Large intestine (tissue), 3 donors: Measurements from ENCODE around the gene CDKAL1. TPM values are rescaled to one million over a fixed set of nuclear protein-coding genes. Genes with fewer than 3 reads are reported as not detected.

Source experiments
- DNase-seq, 2 donors: peaks; one replicate each; pipeline versions ENCODE4 v3.0.0 to v3.0.0-alpha.2; 2013
- H3K27ac ChIP-seq: one replicate; pipeline ENCODE4 v1.5.1; 2013; ENCODE audit warnings: low read length
- H3K27me3 ChIP-seq: 2 replicates; pipeline ENCODE4 v1.6.1; 2013; ENCODE audit warnings: low read length; ENCODE audit not compliant: control insufficient read depth, insufficient read depth
- H3K36me3 ChIP-seq: 2 replicates; pipeline ENCODE4 v1.6.1; 2013; ENCODE audit warnings: low read length; ENCODE audit not compliant: control insufficient read depth, insufficient read depth
- H3K4me1 ChIP-seq: one replicate; pipeline ENCODE4 v1.6.1; 2013; ENCODE audit warnings: low read length; ENCODE audit not compliant: control insufficient read depth, insufficient read depth
- H3K4me3 ChIP-seq: one replicate; pipeline ENCODE4 v1.5.1; 2013; ENCODE audit warnings: low read length
- H3K9me3 ChIP-seq: one replicate; pipeline ENCODE4 v1.6.1; 2013; ENCODE audit warnings: mild to moderate bottlenecking, low read depth, low read length, moderate library complexity; ENCODE audit not compliant: control insufficient read depth
- WGBS: methylation state at CpG from one replicate; pipeline ENCODE4 v1.1.5; 2013; ENCODE audit warnings: low lambda C conversion rate; ENCODE audit not compliant: insufficient coverage; 5-methylcytosine and 5-hydroxymethylcytosine counted together
- polyA plus RNA-seq: library from polyadenylated mRNA; unstranded; fragments of 120-200 nt; gene quantifications from one replicate; pipeline ENCODE4 v1.2.1, GENCODE V29; 2013

CDKAL1 gene
- polyA plus RNA-seq, 1 donor = 10.3 TPM

DNA sequence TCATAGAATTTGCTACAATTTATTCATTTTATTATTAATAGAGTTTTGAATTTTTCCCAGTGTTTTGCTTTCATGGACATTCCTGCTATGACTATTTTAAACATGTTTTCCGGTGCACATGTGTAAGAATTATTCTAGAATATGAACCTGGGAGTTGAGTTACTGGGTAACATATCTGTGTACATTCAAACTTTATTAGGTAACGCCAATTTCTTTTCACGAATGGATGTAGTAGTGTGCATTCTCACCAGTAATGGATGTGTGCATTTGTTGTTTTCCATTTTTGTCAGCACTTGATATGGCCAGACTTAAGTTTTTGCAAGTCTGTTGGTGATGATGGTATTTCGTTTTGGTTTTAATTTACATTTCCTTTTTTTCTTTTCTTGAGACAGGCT, 118.8 kb downstream of the CDKAL1 start:
- H3K27me3 ChIP-seq = no peaks in the 10 kb centered on the region
- no peaks in the 10 kb centered on the region for H3K36me3 ChIP-seq
- peaks cover 2% of the 10 kb centered on the region for H3K4me1 ChIP-seq
- DNase-seq = peak in 1 of 2 donors; percentile 11
- no peak overlapping the region for H3K4me3 ChIP-seq
- no peaks in the 10 kb centered on the region for H3K9me3 ChIP-seq
- peak overlapping the region; percentile 61 for H3K27ac ChIP-seq
- 70% methylated on average over 2 of the region's 4 CpGs for WGBS

GRCh38 chr6:20655317-20655716, 121.1 kb downstream of the CDKAL1 start:
- Histone ChIP-seq H3K4me1 (peaks cover 2% of the 10 kb centered on the region), H3K27ac (no peak overlapping the region), H3K36me3 (no peaks in the 10 kb centered on the region), H3K9me3 (no peaks in the 10 kb centered on the region), H3K27me3 (no peaks in the 10 kb centered on the region), H3K4me3 (no peak overlapping the region)
- no peak for DNase-seq
- WGBS = no CpG with 5 or more reads among the region's 5 CpGs

DNA sequence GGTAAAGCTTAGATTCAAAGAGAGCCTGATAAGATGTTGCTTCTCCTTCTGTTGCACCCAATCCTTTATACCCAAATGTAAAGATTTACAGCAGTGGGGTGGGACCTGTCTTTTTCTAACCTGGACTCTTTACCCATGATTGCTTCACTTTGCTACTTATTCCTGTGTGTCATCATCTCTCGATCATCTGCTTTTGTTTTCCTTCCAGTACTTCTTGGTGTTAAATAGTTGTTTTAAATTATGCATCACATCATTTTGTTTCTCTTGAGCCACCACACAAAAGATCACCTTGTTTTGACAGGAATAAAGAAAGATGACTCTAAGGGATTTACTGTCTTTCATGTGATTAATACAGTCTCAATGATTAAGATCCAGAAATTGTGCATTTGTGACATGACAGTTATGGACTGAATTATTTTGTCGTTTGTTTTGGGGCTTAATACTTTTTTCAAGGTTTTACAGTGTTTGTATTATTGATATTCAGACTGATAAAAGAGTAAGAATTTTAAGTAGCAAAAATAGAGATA, 123.1 kb downstream of the CDKAL1 start:
- Histone ChIP-seq H3K36me3 (no peaks in the 10 kb centered on the region), H3K4me3 (no peak overlapping the region), H3K4me1 (no peaks in the 10 kb centered on the region), H3K27ac (no peak overlapping the region), H3K27me3 (no peaks in the 10 kb centered on the region), H3K9me3 (no peaks in the 10 kb centered on the region)
- peak in 1 of 2 donors; percentile 23 for DNase-seq
- WGBS = 75% methylated on average over 2 of the region's 2 CpGs

- H3K9me3 ChIP-seq = no peaks in the 10 kb centered on the region
- DNase-seq = no peak
- H3K27ac ChIP-seq = no peak overlapping the region
- no peak overlapping the region for H3K4me3 ChIP-seq
- H3K27me3 ChIP-seq = no peaks in the 10 kb centered on the region
- no peaks in the 10 kb centered on the region for H3K4me1 ChIP-seq
- 67% methylated on average over 2 of the region's 2 CpGs for WGBS
- H3K36me3 ChIP-seq = no peaks in the 10 kb centered on the region
Measured at GRCh38 chr6:20658053-20658452, 123.8 kb downstream of the CDKAL1 start.

GRCh38 chr6:20658516-20658915, 124.3 kb downstream of the CDKAL1 start:
- H3K27me3 ChIP-seq = no peaks in the 10 kb centered on the region
- no peak for DNase-seq
- no peak overlapping the region for H3K4me3 ChIP-seq
- 100% methylated on average over 1 of the region's 5 CpGs for WGBS
- H3K27ac ChIP-seq = no peak overlapping the region
- no peaks in the 10 kb centered on the region for H3K4me1 ChIP-seq
- H3K36me3 ChIP-seq = no peaks in the 10 kb centered on the region
- H3K9me3 ChIP-seq = no peaks in the 10 kb centered on the region

GRCh38 chr6:20660534-20660933, 126.3 kb downstream of the CDKAL1 start:
- no peak overlapping the region for H3K27ac ChIP-seq
- no peaks in the 10 kb centered on the region for H3K9me3 ChIP-seq
- no CpG with 5 or more reads among the region's 3 CpGs for WGBS

GRCh38 chr6:20661721-20662120, 127.5 kb downstream of the CDKAL1 start:
- H3K36me3 ChIP-seq = no peaks in the 10 kb centered on the region
- no peak for DNase-seq
- H3K9me3 ChIP-seq = no peaks in the 10 kb centered on the region
- no peaks in the 10 kb centered on the region for H3K27me3 ChIP-seq
- no peaks in the 10 kb centered on the region for H3K4me1 ChIP-seq
- H3K27ac ChIP-seq = no peak overlapping the region
- H3K4me3 ChIP-seq = no peak overlapping the region

More at GRCh38 chr6:20660534-20660933, 126.3 kb downstream of the CDKAL1 start:
- no peak for DNase-seq
- no peaks in the 10 kb centered on the region for H3K27me3 ChIP-seq
- no peaks in the 10 kb centered on the region for H3K4me1 ChIP-seq
- H3K36me3 ChIP-seq = no peaks in the 10 kb centered on the region
- H3K4me3 ChIP-seq = no peak overlapping the region

DNA sequence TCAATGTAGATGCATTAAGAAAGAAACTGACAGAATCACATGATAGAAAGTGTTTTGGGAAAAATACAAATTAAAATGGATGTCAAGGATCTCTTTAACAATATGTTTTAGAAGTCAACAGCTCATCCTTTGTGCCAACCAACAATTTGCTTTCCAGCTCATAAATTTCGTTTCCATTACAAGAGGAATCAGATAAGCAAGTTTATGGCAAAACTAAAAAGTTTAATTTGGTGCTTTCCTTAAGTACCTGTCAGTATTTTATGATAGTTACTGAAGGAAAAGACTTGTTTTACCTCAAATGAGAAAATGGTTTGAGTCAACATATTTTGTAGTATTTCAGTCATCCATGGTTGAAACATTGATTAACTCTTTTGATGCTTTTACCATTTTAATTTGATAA, 130.0 kb downstream of the CDKAL1 start:
- Histone ChIP-seq H3K27me3 (no peaks in the 10 kb centered on the region), H3K27ac (no peak overlapping the region), H3K9me3 (no peaks in the 10 kb centered on the region), H3K4me3 (no peak overlapping the region), H3K36me3 (no peaks in the 10 kb centered on the region), H3K4me1 (no peaks in the 10 kb centered on the region)
- WGBS = 83% methylated on average over 1 of the region's 1 CpG
- DNase-seq = no peak

DNA sequence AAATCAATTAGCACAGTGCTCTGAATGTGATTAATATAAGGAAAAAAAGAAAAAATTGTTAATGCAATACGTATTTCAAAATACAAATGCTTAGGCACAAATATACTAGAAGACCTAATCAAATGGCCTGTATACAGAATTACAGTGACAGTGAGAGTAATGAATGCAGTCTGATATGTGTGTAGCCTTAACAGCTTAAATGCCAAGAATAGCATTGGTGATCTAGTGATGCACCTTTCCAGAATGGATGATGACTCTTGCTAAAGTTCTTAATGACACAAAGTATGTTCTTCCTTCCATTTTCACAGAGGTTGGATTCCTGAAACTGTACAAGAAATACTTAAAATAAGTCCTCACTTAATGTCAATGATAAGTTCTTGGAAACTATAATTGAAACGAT, 131.0 kb downstream of the CDKAL1 start:
- Histone ChIP-seq H3K4me1 (no peaks in the 10 kb centered on the region), H3K27ac (no peak overlapping the region), H3K9me3 (no peaks in the 10 kb centered on the region), H3K27me3 (no peaks in the 10 kb centered on the region), H3K36me3 (no peaks in the 10 kb centered on the region), H3K4me3 (no peak overlapping the region)
- WGBS = 100% methylated on average over 1 of the region's 2 CpGs
- no peak for DNase-seq

- Histone ChIP-seq H3K27me3 (no peaks in the 10 kb centered on the region), H3K36me3 (no peaks in the 10 kb centered on the region), H3K4me1 (no peaks in the 10 kb centered on the region), H3K9me3 (no peaks in the 10 kb centered on the region), H3K27ac (no peak overlapping the region), H3K4me3 (no peak overlapping the region)
- DNase-seq = no peak
- 100% methylated on average over 2 of the region's 6 CpGs for WGBS
Measured at GRCh38 chr6:20669571-20670314, 135.5 kb downstream of the CDKAL1 start.

DNA sequence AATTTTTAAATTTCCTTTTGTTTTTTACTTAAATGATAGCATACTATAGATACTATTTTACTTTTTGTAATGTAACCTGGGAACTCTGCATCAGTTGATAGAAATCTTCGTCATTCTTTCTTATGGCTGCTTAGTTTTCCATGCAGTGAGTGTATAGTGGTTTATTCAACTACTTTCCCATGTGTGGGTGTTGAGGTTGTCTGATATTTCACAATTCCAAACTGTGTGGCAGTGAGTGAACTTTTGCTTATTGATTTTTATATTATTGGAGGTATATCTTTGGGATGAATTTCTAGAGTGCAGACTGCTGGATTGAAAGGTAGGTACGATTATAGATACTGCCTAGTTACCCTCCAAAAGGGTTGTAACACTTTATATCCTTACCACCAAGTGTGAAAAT, 136.5 kb downstream of the CDKAL1 start:
- H3K36me3 ChIP-seq = no peaks in the 10 kb centered on the region
- no peaks in the 10 kb centered on the region for H3K9me3 ChIP-seq
- H3K27me3 ChIP-seq = no peaks in the 10 kb centered on the region
- no CpG with 5 or more reads among the region's 2 CpGs for WGBS
- H3K27ac ChIP-seq = no peak overlapping the region
- H3K4me3 ChIP-seq = no peak overlapping the region
- H3K4me1 ChIP-seq = no peaks in the 10 kb centered on the region
- no peak for DNase-seq
